DOHH2 (cell line): ENCODE results near the gene DOCK9.

Source experiments
- EZH2phosphoT487 ChIP-seq: fragments of 200-600 bp; sonication (generic); IDR thresholded peaks from 2 replicates; pipeline ENCODE4 v1.6.1; 2017; ENCODE audit warnings: borderline replicate concordance, mild to moderate bottlenecking, antibody characterized with exemption, low read length, moderate library complexity, mixed read lengths
- TF ChIP-seq, protein P1 (sequence below): fragments of 200-600 bp; sonication (generic); IDR thresholded peaks from one replicate; pipeline ENCODE4 v1.5.1; 2014; ENCODE audit warnings: antibody characterized with exemption, mild to moderate bottlenecking, low read depth, low read length; ENCODE audit not compliant: poor library complexity, severe bottlenecking

DNA sequence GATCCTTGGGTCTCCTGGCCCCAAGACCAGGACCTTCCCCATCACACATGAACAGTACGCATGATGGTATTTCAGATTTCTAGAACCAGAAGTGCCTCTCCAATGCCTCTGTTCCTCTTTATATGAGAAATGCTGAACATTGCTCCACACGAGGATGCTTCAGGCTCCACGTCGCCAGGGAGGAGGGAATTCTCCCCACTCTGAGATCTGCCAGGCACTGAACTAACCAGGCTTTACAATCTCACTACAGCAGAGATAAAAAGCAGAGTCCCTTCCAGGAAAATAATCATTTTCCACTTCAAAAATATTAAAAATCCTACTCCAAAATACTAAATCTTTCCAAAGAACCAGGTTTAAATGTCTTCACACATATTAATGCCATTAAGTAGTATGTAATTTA is 10.4 kb downstream of the DOCK9 start:
- TF ChIP-seq, protein P1, sequence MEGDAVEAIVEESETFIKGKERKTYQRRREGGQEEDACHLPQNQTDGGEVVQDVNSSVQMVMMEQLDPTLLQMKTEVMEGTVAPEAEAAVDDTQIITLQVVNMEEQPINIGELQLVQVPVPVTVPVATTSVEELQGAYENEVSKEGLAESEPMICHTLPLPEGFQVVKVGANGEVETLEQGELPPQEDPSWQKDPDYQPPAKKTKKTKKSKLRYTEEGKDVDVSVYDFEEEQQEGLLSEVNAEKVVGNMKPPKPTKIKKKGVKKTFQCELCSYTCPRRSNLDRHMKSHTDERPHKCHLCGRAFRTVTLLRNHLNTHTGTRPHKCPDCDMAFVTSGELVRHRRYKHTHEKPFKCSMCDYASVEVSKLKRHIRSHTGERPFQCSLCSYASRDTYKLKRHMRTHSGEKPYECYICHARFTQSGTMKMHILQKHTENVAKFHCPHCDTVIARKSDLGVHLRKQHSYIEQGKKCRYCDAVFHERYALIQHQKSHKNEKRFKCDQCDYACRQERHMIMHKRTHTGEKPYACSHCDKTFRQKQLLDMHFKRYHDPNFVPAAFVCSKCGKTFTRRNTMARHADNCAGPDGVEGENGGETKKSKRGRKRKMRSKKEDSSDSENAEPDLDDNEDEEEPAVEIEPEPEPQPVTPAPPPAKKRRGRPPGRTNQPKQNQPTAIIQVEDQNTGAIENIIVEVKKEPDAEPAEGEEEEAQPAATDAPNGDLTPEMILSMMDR, result no peak
- no peak for TF ChIP-seq EZH2phosphoT487
